GM21576 (cell line): ENCODE data around the gene HCFC2.
"Not testable (repeated sequence)": the region's sequence is repeated elsewhere in the genome, so short reads cannot be mapped to it uniquely, and the experiment has no call there.

Source experiments
- ATAC-seq: cut with Tn5 transposase; IDR thresholded peaks from one replicate; pipeline ENCODE4 v1.9.1; 2021; ENCODE audit warnings: mild to moderate bottlenecking, moderate library complexity; ENCODE audit not compliant: unreplicated experiment

The HCFC2 gene

GRCh38 chr12:104114834-104115586, 50.7 kb downstream of the HCFC2 start:
- not testable (repeated sequence) for ATAC-seq

GRCh38 chr12:104115587-104115975, 51.2 kb downstream of the HCFC2 start:
- ATAC-seq = no peak

- no peak for ATAC-seq
Measured at GRCh38 chr12:104121001-104121400, 56.7 kb downstream of the HCFC2 start.

GRCh38 chr12:104122298-104122697, 58.0 kb downstream of the HCFC2 start:
- no peak for ATAC-seq

- no peak for ATAC-seq
Measured at GRCh38 chr12:104126548-104126947, 62.2 kb downstream of the HCFC2 start.

- ATAC-seq = no peak
Measured at GRCh38 chr12:104130760-104131159, 66.4 kb downstream of the HCFC2 start.

GRCh38 chr12:104131609-104132008, 67.3 kb downstream of the HCFC2 start:
- ATAC-seq = no peak

- ATAC-seq = no peak
Measured at GRCh38 chr12:104132351-104132956, 68.1 kb downstream of the HCFC2 start.

GRCh38 chr12:104133321-104133720, 69.0 kb downstream of the HCFC2 start:
- no peak for ATAC-seq

GRCh38 chr12:104133866-104134265, 69.5 kb downstream of the HCFC2 start:
- no peak for ATAC-seq

- no peak for ATAC-seq
Measured at GRCh38 chr12:104134882-104135281, 70.6 kb downstream of the HCFC2 start.

GRCh38 chr12:104136577-104136976, 72.2 kb downstream of the HCFC2 start:
- no peak for ATAC-seq

GRCh38 chr12:104137001-104137901, 72.9 kb downstream of the HCFC2 start:
- ATAC-seq = peak; percentile 28

GRCh38 chr12:104137902-104138796, 73.8 kb downstream of the HCFC2 start, which contains the start of gene NFYB:
Gene NFYB (minus strand): TSS chr12:104138210. CDS start chr12:104135453, 2,757 bp downstream.
- ATAC-seq = peak; percentile 87

GRCh38 chr12:104138797-104139152, 74.4 kb downstream of the HCFC2 start:
- ATAC-seq = no peak

- ATAC-seq = no peak
Measured at GRCh38 chr12:104142543-104142942, 78.2 kb downstream of the HCFC2 start.

- ATAC-seq = no peak
Measured at GRCh38 chr12:104143002-104143401, 78.7 kb downstream of the HCFC2 start.

- no peak for ATAC-seq
Measured at GRCh38 chr12:104143918-104144317, 79.6 kb downstream of the HCFC2 start.

- ATAC-seq = no peak
Measured at GRCh38 chr12:104147346-104147745, 83.0 kb downstream of the HCFC2 start.

GRCh38 chr12:104150416-104150815, 86.1 kb downstream of the HCFC2 start:
- ATAC-seq = no peak
